ENCODE measurements around the gene CDC42SE2.
"Not testable (repeated sequence)": the region's sequence is repeated elsewhere in the genome, so short reads cannot be mapped to it uniquely, and the experiment has no call there.

Gene CDC42SE2

DNA sequence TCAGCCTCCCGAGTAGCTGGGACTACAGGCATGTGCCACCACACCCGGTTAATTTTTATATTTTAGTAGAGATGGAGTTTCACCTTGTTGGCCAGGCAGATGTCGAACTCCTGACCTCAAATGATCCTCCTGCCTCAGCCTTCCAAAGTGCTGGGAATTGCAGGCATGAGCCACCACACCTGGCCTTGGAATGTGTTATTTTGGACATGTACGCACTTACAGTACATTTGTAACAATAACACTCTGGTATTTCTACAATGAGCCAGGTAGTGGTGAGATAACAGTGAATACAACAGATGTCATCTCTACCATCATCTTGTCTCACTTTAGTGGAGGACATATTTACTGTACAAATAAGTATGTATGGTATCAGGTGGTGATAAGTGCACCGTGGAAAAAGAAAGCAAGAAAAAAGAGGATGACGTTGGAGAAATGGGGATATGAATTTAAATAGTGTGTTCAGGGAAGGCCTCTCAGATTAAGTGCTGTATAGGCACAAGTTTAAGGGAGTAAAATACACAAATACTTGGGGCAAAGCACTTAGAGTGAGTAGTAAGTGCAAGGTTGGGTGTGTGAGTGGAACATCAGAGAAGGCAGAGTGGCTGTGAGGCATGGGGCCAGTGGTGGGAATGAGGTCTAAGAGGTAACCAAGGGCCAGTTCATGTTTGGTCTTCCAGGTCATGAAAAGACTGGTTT is 100.1 kb downstream of the CDC42SE2 start:
- DNase-seq (ENCODE audit: low read depth in 1 of 2, low spot score in 1 of 2): no peak

DNA sequence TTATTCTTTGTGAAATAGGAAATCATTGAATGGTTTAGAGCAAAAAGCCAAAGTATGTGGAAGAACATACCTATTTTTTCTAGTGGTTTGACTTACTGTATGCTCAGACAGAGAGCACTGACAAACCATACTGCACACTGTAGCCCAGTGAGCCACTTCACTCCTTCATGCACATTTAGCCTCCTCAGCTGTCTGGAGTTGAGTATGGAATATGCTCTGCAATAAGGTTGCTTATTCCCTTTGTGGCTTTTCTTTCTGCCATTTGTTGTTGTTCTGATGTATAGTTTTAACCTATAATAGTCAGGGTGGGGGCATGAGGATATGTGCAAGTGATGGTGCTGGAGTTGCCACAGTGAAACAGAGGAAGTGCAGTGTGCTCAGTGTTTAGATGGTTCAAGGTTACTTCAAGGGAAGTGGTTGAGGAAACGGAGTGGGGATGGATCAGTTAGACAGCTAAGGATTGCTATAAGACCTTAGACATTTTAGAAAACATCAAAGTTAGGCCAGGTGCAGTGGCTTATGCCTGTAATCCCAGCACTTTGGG is 100.7 kb downstream of the CDC42SE2 start:
- DNase-seq (ENCODE audit: low read depth in 1 of 2, low spot score in 1 of 2): no peak

DNA sequence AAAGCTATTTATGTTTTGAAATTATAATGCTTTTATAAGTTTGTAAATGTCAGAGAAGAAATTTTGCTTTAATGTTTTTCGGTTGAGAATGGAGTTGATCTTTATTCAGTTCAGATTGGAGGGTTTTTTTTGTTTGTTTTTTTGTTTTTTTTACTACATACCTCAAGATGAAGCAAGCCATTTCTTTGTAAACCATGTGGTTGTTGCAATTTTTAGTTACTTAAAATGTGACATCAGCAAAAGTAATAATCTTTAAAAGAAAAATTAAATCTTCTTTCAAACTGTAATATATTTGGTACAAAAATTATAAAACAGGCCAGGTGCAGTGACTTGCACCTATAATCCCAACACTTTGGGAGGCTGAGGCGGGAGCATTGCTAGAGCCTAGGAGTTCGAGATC is 102.6 kb downstream of the CDC42SE2 start:
- DNase-seq (ENCODE audit: low read depth in 1 of 2, low spot score in 1 of 2): no peak

DNA sequence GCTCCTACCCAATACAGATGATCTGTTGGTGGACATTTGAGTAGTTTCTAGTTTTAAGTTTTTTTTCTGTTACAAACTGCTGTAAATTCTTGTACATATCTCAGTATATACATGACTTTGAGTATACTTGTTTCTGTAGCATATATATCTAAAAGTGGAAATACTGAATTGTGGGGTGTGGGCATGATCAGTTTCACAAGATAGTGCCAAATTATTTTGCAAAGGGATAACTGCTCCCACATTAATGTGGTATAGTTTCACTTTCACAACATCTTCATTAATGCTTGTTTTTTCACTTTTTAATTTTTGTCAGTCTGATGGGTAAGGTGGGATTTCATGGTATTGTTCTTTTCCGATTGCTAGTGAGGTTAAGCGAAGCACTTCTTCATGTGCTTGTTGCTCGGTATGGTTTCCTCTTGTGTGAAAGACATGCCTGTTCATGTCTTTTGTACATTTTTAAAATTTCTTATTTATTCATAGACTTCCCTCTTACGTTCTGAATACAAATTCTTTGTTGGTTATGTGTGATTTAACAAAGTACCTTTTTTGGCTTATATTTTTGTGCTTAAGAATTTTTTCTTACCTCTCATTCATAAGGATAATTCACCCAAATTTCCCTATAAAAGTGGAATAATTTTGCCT is 103.5 kb downstream of the CDC42SE2 start:
- DNase-seq (ENCODE audit: low read depth in 1 of 2, low spot score in 1 of 2): no peak

DNA sequence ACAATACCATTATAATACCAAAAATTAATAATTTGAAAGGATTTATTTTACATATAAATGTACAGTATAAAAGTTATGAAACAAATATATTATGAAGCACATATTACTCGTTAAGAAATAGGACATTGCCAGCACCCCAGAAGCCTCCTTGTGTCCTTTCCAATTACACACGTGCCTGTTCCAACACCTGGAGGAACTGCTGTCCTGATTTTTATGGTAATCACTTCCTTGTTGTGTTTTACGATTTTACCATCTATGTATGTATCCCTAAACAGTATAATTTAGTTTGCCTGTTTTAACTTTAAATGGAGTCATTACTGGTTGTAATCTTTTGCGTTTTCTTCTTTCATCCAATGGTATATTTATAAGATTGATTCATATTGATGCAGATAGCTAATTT is 105.0 kb downstream of the CDC42SE2 start:
- DNase-seq (ENCODE audit: low read depth in 1 of 2, low spot score in 1 of 2): no peak

DNA sequence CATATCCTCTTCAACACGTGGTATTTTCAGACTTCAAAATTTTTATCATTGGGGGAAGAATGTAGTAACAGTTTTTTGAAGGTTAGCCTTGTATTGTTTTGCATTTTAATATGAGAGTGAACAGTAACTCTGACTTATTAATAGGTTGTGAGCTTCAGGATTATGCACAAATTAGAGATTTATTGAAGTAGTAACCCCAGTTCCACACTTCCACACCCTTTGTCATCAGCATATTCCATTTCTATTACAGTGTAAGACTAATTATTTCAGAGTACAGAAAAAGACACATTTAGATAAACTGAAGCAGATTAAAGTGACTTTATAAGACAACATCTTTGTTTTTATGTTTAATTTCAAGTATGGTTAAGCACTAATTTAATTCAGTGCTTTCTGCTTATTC is 105.7 kb downstream of the CDC42SE2 start:
- DNase-seq (ENCODE audit: low read depth in 1 of 2, low spot score in 1 of 2): no peak

DNA sequence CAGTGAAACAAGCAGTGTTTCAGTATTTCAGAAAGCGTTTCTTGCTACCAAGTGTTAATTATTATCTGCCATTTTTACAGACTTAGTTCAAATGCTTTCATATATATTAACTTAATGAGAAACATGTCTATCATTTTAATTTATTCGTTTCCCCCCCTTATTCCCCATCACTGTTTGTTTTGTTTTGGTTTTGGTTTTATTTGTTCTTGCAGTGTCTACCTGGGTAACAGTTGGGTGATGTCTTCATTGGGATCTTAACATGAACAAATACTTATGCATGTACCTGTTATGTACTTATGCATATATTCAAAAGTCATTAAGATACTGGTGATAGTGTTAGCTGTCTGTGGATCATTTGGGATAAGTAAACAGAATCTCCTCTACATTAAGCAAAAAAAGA is 108.0 kb downstream of the CDC42SE2 start:
- DNase-seq (ENCODE audit: low read depth in 1 of 2, low spot score in 1 of 2): no peak

DNA sequence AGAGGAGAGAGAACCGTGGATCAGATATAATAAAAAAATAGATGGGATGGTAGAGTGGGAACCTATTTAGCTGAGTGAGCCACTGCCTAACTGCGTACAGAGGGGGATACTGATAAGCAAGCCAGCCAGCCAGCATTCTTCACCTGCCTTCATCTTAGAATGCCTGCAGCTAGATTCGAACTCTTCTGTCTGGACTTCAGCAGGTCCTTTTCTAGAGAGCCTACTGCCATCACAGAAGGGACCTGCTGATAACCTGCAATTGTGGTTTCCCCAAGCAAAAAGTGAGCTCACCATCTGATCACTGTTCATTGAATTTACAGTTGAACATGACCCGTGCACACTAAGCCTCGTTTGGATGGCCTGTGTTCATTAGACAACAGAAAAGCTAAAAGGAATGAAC is 109.4 kb downstream of the CDC42SE2 start:
- no peak for DNase-seq (ENCODE audit: low read depth in 1 of 2, low spot score in 1 of 2)

DNA sequence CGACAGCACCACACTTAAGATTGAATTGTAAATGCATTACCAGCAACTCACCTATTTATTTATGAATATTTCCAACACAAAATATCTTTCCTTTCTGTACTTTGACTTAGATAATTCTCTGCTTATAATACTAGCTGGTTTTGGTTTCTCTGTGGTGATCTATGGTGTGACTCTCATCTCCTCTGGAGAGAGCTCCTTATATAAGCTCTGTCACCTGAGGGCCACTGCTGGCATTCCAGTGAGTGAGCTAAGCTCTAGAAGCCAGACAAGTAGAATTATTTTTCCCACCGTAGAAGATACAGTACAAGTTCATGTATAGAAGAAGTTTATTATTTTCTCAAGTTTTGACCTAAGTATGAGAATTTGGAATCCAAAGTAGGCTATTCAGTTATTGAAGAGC is 111.5 kb downstream of the CDC42SE2 start:
- no peak for DNase-seq (ENCODE audit: low read depth in 1 of 2, low spot score in 1 of 2)

DNA sequence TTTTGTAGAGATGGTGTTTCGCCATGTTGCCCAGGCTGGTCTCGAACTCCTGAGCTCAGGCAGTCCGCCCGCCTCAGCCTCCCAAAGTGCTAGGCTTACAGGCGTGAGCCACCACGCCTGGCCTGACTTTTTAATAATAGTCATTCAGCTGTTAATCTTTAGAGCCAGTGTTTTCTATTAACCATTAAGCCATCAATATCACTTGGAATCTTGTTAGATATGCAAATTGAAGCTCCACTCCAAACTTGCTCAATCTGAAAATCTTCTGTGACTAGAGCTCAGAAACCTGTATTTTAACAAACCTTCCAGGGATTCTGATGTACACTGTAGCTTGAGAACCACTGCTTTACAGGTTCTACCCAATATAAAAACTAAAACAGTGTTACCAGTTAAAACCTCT is 113.5 kb downstream of the CDC42SE2 start:
- DNase-seq (ENCODE audit: low read depth in 1 of 2, low spot score in 1 of 2): no peak

DNA sequence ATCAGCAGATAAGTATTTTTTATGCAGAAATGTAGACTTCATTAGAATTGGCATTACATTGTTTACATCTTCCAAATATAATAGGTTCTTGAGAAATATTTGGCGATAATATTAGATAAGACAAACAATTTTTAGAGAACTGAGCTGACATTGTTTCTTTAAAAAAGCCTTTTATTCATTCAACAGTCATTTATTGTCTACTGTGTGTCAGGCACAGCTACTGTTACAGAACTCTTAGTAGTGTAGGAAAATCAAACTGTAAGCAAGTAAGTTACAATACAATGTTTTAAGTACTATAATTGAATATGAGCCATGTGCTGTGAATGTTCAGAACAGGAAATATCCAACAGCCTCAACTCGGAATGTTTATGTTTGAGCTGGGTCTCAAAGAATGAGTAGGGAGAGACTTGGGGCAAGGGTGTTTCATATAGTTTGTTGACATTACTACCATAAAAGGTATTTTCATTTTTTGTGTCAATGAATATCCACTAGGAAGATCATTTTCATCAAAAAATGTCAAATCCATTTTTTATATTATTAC is 114.0 kb downstream of the CDC42SE2 start:
- no peak for DNase-seq (ENCODE audit: low read depth in 1 of 2, low spot score in 1 of 2)

DNA sequence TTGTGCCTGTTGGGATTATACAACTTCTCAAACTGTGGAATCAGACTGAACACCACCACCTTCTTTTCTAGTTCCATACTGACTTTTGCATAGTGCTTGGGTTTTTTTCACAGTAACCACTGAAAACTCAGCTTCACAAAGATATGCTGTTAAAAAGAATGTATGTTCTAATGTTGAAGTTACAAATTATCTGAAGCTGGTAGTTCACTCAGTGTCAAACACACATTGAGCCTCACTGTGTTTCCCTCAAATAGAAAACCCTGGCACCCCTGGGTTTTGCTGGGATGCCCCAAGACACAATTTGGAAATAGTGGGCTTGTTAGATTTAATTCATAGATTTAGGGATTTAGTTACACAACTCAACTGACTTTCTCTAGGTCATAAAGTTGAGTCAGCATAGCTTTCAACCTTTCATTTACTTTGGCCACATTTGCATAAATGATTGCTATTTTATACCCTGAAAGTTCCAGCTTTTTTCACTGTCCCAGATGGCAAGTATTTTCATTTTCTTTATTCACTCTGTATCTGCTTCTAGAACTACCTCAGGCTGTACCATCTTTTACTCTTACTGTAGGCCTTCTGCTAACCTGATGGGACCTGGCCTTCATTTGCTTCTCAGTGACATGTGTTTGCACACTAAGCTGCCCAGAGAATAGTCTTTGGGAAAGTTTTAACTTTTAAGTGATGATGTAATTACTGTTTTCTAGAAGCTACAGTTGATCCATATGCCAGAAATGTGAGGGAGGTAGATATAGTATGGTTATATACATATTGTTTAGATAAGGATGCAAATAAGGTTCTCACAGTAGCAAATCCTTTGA is 115.1 kb downstream of the CDC42SE2 start:
- no peak for DNase-seq (ENCODE audit: low read depth in 1 of 2, low spot score in 1 of 2)

DNA sequence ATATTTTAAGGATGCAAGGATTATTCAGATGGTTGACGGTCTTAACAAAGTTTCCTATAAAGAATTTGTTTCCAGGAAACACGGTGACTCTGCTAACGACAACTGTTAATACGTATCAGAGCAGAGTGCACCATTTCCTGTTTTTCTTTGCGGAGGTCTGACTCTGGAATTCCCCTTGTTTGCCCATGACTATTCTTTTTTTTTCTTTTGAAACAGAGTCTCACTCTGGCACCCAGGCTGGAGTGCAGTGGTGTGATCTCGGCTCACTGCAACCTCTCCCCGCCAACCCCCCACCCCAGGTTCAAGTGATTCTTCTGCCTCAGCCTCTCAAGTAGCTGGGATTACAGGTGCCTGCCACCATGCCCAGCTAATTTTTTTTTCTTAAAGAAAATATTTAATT is 115.9 kb downstream of the CDC42SE2 start:
- peak in 1 of 2 donors; percentile 69 for DNase-seq (ENCODE audit: low read depth in 1 of 2, low spot score in 1 of 2)

DNA sequence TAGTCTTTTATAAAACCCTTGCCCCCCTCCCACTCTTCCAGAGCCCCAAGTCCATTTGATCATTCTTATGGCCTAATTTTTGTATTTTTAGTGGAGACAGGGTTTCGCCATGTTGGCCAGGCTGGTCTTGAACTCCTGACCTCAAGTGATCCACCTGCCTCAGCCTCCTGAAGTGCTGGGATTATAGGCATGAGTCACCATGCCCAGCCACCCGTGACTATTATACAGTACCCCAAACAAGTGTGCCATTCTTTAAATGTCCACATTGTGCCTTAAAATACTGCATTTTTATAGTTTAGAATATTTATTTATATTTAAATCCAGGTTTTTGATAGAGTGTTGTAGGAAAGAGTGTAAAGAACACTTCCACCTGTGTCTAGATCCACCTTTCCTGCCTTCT is 116.4 kb downstream of the CDC42SE2 start:
- not testable (repeated sequence) for DNase-seq (ENCODE audit: low read depth in 1 of 2, low spot score in 1 of 2)

DNA sequence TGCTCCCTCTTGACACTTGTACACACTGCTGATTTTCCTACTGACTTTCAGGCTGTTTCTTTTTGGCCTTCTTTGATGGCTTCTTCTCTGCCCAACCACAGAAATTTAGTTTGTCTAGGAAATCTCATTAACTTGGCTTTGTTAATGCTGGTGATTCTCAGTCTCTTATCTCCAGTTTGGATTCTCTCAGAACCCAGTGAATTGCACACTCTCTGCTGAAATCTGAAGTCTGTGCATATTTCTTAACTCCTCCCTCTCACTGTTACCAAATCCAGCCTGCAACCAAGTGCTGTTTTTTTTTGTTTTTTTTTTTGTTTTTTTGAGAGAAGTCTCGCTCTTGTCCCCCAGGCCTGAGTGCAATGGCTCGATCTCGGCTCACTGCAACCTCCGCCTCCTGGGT is 117.2 kb downstream of the CDC42SE2 start:
- DNase-seq (ENCODE audit: low read depth in 1 of 2, low spot score in 1 of 2): no peak

DNA sequence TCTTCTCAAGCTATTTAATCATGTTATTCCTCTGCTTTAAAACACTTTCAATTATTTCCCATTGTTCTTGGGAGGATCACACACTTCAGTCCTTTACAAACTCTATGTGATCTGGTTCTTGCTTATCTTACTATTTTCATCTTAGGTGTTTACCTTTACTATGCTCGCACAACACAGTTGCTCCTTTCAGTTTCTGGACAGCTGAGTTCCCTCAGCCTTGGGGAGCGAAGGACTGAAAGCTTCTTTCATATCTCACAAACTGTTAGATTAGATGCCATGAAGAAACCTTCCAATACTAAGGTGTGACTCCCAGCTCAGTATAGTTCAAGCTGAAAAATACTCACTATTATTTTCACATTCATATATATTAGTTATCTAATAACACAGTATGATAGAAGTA is 117.9 kb downstream of the CDC42SE2 start:
- DNase-seq (ENCODE audit: low read depth in 1 of 2, low spot score in 1 of 2): no peak

DNA sequence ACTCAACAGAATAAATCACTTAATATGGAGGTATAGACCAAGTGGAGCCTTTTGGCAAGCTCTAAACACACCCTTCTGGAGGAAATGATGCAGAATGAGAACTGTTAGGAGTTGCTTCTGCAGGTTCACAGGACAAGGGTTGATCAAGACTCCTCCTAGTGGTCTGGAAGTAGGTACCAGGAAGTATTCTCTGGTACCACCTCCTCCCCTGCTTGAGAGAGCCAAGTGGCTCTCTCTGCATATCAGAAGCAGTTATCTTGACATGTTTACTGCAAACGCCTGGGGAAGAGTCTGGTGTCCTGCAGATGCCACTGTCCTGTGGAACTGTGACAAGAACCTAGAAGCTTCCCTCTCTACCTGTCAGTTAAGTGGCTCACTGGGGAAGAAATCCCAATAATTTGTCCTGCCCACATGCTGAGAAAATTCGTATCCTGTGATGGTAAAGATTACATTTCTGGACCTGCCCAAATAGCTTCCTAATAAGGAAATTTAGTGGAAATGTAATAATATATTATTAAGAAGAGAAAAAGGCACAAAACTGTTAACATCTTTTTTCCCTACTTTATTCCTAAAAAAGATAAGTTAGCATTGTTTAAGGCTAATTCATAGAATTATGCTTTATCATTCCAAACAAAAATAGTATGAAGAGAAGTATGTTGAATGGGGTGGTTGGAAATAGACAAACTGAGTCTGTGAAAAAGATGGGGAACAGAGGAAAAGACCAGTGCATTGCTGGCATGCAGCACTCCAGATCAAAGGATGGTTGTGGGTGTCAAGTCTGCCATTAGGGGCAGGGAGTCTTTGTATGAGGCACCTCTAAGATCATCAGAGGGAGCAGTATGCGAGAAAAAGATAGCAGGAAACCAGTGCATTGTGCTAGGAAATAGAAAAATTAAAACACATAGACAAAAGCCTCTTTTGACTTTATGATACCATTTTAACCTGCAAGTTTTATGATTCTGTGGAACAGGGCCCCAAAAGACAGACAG is 118.8 kb downstream of the CDC42SE2 start:
- peak in 1 of 2 donors; percentile 58 for DNase-seq (ENCODE audit: low read depth in 1 of 2, low spot score in 1 of 2)

DNA sequence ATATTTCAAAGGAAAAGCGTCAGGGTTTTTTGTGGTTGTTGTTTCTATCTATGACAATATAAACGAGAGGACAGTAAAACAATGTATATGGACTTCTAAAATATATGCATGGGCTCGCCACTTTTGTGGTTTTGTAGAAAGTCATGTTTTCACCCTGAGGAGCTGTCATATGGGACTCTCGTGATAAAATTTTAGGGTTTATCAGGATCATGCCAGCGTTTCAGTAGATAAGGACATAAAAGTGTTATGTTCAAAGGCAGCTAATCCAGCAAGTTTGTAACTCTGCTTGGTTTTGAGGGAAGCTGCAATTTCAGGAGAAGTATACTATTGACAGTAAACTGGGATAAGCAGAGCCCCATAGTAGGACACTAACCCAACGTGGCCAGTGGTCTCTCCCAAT is 120.3 kb downstream of the CDC42SE2 start:
- DNase-seq (ENCODE audit: low read depth in 1 of 2, low spot score in 1 of 2): no peak

DNA sequence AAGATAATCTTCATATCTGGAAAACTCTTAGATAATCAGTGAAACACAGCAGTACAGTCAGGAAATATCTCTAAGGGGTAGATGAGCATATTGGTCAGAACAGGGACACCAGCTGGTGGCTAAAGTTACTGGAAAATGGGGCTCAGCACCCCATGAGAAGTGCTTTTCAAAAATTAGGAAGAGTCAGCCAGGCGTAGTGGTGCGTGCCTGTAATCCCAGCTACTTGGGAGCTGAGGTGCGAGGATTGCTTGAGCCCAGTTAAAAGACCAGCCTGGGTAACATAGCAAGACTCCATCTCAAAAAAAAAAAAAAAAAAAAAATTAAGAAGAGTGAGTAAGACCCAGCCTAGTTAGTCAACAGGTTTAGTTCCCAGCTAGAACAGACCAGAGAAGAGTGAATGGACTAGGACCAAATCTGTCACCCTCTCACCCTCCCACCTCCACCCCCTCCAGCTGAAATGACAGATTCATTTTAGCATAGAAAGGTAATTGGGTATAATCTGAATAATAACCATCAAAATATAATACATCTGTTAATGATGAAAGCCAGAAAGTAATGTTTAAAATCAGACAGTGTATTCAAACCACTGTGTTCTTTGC is 120.9 kb downstream of the CDC42SE2 start:
- peak in 1 of 2 donors; percentile 54 for DNase-seq (ENCODE audit: low read depth in 1 of 2, low spot score in 1 of 2)

DNA sequence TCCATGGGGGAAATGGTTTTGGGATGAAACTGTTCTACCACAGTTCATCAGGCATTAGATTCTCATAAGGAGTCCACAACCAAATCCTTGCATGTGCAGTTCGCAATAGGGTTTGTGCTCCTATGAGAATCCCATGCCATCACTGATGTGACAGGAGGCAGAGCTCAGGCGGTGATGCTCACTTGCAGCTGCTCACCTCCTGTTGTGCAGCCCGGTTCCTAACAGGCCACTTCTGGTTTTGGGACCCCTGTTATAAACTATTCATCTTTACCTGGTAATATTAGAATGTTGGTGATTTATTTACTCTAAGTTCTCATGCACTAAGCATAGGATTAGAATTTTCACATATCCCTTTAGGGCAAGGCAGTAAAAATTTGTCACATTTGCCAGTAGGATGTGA is 122.3 kb downstream of the CDC42SE2 start:
- DNase-seq (ENCODE audit: low read depth in 1 of 2, low spot score in 1 of 2): no peak

Measured in activated CD4-positive, alpha-beta T cell treated with anti-CD3 and anti-CD28 coated beads, Interleukin-2, amount 50 U/mL, for 24 hours (primary cell).